ENCODE results near the gene DNAJC4.

DNA sequence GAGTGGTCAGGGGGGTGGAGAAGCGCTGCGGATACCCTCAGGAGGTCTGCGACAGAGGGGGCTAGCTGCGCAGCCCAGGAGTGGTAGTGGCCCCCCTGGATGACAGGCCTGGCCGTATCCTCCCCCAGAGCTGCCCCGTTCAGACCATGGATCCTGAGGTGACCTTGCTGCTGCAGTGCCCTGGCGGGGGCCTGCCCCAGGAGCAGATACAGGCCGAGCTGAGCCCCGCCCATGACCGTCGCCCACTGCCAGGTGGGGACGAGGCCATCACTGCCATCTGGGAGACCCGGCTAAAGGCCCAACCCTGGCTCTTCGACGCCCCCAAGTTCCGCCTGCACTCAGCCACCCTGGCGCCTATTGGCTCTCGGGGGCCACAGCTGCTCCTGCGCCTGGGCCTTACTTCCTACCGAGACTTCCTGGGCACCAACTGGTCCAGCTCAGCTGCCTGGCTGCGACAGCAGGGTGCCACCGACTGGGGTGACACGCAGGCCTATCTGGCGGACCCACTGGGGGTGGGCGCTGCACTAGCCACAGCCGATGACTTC, 3.8 kb upstream of the DNAJC4 start:
- TF ChIP-seq, protein P1, sequence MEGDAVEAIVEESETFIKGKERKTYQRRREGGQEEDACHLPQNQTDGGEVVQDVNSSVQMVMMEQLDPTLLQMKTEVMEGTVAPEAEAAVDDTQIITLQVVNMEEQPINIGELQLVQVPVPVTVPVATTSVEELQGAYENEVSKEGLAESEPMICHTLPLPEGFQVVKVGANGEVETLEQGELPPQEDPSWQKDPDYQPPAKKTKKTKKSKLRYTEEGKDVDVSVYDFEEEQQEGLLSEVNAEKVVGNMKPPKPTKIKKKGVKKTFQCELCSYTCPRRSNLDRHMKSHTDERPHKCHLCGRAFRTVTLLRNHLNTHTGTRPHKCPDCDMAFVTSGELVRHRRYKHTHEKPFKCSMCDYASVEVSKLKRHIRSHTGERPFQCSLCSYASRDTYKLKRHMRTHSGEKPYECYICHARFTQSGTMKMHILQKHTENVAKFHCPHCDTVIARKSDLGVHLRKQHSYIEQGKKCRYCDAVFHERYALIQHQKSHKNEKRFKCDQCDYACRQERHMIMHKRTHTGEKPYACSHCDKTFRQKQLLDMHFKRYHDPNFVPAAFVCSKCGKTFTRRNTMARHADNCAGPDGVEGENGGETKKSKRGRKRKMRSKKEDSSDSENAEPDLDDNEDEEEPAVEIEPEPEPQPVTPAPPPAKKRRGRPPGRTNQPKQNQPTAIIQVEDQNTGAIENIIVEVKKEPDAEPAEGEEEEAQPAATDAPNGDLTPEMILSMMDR (conservative IDR thresholded peaks at IDR 0.05 in 1 of 2, IDR thresholded peaks at IDR 0.05 in 1 of 2; ENCODE audit: extremely low read depth in 1 of 2, insufficient read depth in 1 of 2, low read depth in 1 of 2, low read length in 2 of 2) = no peak
- no peak for TF ChIP-seq EZH2 (IDR thresholded peaks at IDR 0.05; ENCODE audit: borderline replicate concordance, low read length)

All from mammary epithelial cell (primary cell).